GM12878 (cell line): ENCODE measurements around the gene PPOX. TPM values are rescaled to one million over a fixed set of nuclear protein-coding genes. Genes with fewer than 3 reads are reported as not detected.

Source experiments
- CBX5 ChIP-seq: sonication (generic); IDR thresholded peaks from 2 replicates; pipeline ENCODE4 v1.6.1; 2016; ENCODE audit warnings: low read depth, moderate library complexity, mild to moderate bottlenecking, inconsistent platforms
- ETV6 ChIP-seq, 2 experiments: fragments of 450-650 bp in 1 of 2; IDR thresholded peaks in 1 of 2; conservative IDR thresholded peaks in 1 of 2; 2 replicates each; pipeline ENCODE4 v1.6.1; 2014; ENCODE audit warnings: antibody characterized with exemption in 1 of 2, borderline replicate concordance in 1 of 2, low read depth in 1 of 2, mild to moderate bottlenecking in 1 of 2, moderate library complexity in 1 of 2
- EZH2 ChIP-seq: IDR thresholded peaks from 2 replicates; pipeline ENCODE4 v1.6.1; 2012; ENCODE audit warnings: low read depth, mild to moderate bottlenecking, control low read depth, inconsistent platforms, low read length, borderline replicate concordance; ENCODE audit not compliant: control insufficient read depth
- MXI1 ChIP-seq: fragments of 150-350 bp; IDR thresholded peaks from 2 replicates; pipeline ENCODE4 v1.6.1; 2011; ENCODE audit warnings: low read depth, mild to moderate bottlenecking, inconsistent platforms, low read length, improper control_type of control experiment
- NBN ChIP-seq: fragments of 450-650 bp; IDR thresholded peaks from 2 replicates; pipeline ENCODE4 v1.6.1; 2016
- NFXL1 ChIP-seq: fragments of 450-650 bp; IDR thresholded peaks from 2 replicates; pipeline ENCODE4 v1.6.1; 2017; ENCODE audit warnings: antibody characterized with exemption, mild to moderate bottlenecking, borderline replicate concordance
- SMAD1 ChIP-seq: fragments of 450-650 bp; IDR thresholded peaks from 2 replicates; pipeline ENCODE4 v1.6.1; 2018; ENCODE audit warnings: mild to moderate bottlenecking, low read depth; ENCODE audit not compliant: partially characterized antibody
- SMARCA5 ChIP-seq: fragments of 450-650 bp; IDR thresholded peaks from 2 replicates; pipeline ENCODE4 v1.6.1; 2017; ENCODE audit warnings: mild to moderate bottlenecking
- SPI1 ChIP-seq: IDR thresholded peaks from 2 replicates; pipeline ENCODE4 v1.6.1; 2011; ENCODE audit warnings: low read depth, mild to moderate bottlenecking, low read length, moderate library complexity, borderline replicate concordance; ENCODE audit not compliant: insufficient read depth
- TCF12 ChIP-seq: IDR thresholded peaks from 2 replicates; pipeline ENCODE4 v1.6.1; 2011; ENCODE audit warnings: low read depth, mild to moderate bottlenecking, low read length
- ZNF274 ChIP-seq: IDR thresholded peaks from one replicate; pipeline ENCODE4 v1.8.0; 2011; ENCODE audit not compliant: insufficient read length, insufficient read depth
- polyA plus RNA-seq, 11 experiments: library from polyadenylated mRNA; depleted of rRNA in 4 of 11; unstranded in 6 of 11; stranded (reverse) in 5 of 11; fragments of >200 nt; fragmentation: Nextera tagmentation in 4 of 11; fragmentation: Illumina TruSeq in 1 of 11; extraction: Ambion mirVana in 4 of 11; extraction: Trizol in 1 of 11; gene quantifications; 1 replicate in 1 of 11; 2 replicates in 10 of 11; pipeline versions ENCODE4 v1.2.1 to v1.2.3, GENCODE V29; 2011 to 2016; ENCODE audit warnings: inconsistent platforms in 2 of 11, missing spikeins in 2 of 11, low read depth in 1 of 11
- total RNA-seq, 4 experiments: library from RNA; depleted of rRNA in 3 of 4; stranded (reverse); fragments of >200 nt in 3 of 4; fragmentation: Illumina TruSeq in 1 of 4; extraction: Trizol in 1 of 4; gene quantifications; 2 replicates each; pipeline versions ENCODE4 v1.2.1 to v1.2.3, GENCODE V29; 2013 to 2021
- TF ChIP-seq, protein P1 (sequence below): fragments of 450-650 bp; formaldehyde crosslinking; IDR thresholded peaks from 2 replicates; pipeline ENCODE4 v1.5.0; 2022; ENCODE audit warnings: mild to moderate bottlenecking, missing genetic modification characterization
- TF ChIP-seq, protein P2 (sequence below): fragments of 450-650 bp; IDR thresholded peaks from 2 replicates; pipeline ENCODE4 v1.6.1; 2017; ENCODE audit warnings: low read depth, mild to moderate bottlenecking, moderate library complexity
- TF ChIP-seq, protein P3 (sequence below): fragments of 450-650 bp; IDR thresholded peaks from 2 replicates; pipeline ENCODE4 v1.6.1; 2018; ENCODE audit warnings: borderline replicate concordance, mild to moderate bottlenecking; ENCODE audit not compliant: partially characterized antibody
- TF ChIP-seq, protein P4 (sequence below): IDR thresholded peaks from 2 replicates; pipeline ENCODE4 v1.6.1; 2011; ENCODE audit warnings: mild to moderate bottlenecking, low read depth, low read length, moderate library complexity; ENCODE audit not compliant: insufficient replicate concordance
- TF ChIP-seq, protein P5 (sequence below): IDR thresholded peaks from 2 replicates; pipeline ENCODE4 v1.6.1; 2011; ENCODE audit warnings: low read depth, low read length, improper control_type of control experiment, borderline replicate concordance

The PPOX gene
- total and polyA plus RNA-seq, 10 of the 15 experiments (the other 5 are each of a cell fraction or from before 2014, with no cell fraction given): 8.9 to 31.5 (median 20.3) TPM

DNA sequence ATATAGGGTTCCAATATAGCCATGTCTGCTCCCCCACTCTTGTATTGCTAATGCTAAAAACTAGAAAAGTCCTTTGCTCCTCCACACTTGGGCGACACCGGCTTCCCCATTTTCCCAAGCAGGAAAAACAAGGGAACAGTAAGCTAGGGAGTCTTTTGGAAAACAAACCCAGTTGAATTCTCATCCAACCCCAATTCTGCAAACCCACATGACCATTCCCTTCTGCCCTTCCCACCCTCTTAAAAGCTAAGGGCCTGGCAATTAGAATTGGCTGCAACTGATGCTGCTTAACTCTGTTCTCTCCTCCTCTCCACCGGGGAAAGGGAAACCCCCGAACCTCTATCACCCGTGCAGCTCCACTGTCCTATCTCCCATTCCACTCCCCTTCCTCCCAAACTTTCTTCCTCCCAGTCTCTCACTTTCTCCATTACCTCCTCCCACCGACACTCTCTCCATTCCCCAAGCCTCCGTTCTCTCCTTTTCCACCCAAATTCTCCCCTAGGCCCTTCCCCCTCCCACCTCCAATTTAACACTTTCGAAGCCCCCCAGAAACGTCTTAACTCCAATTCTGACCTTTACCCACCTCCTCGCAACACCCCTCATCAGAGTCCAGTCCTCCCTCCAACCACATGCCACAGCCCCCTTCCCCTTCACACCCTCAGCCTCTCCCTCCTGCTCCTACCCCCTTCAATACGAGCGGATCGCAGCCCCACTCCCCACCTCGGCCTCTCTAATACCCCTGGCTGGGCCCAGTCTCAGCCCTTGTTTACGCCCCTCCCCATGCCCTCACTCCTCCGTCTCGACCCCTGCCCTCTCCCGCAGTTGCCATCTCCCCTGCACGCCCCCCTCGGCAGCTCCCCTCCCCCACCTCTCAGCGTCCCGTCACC, 34.5 kb upstream of the PPOX start (continued):
- TF ChIP-seq, protein P1, sequence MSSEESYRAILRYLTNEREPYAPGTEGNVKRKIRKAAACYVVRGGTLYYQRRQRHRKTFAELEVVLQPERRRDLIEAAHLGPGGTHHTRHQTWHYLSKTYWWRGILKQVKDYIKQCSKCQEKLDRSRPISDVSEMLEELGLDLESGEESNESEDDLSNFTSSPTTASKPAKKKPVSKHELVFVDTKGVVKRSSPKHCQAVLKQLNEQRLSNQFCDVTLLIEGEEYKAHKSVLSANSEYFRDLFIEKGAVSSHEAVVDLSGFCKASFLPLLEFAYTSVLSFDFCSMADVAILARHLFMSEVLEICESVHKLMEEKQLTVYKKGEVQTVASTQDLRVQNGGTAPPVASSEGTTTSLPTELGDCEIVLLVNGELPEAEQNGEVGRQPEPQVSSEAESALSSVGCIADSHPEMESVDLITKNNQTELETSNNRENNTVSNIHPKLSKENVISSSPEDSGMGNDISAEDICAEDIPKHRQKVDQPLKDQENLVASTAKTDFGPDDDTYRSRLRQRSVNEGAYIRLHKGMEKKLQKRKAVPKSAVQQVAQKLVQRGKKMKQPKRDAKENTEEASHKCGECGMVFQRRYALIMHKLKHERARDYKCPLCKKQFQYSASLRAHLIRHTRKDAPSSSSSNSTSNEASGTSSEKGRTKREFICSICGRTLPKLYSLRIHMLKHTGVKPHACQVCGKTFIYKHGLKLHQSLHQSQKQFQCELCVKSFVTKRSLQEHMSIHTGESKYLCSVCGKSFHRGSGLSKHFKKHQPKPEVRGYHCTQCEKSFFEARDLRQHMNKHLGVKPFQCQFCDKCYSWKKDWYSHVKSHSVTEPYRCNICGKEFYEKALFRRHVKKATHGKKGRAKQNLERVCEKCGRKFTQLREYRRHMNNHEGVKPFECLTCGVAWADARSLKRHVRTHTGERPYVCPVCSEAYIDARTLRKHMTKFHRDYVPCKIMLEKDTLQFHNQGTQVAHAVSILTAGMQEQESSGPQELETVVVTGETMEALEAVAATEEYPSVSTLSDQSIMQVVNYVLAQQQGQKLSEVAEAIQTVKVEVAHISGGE (CRISPR knock-in tag): no peak
- TF ChIP-seq NFXL1 (no peak), ETV6 (conservative IDR thresholded peaks at IDR 0.05 in 1 of 2, IDR thresholded peaks at IDR 0.05 in 1 of 2; ENCODE audit: borderline replicate concordance in 1 of 2, low read depth in 1 of 2) (no peak), SMAD1 (no peak), NBN (peak; percentile 89), TCF12 (no peak), CBX5 (no peak), SMARCA5 (no peak), EZH2 (no peak), SPI1 (no peak), ZNF274 (no peak), MXI1 (0 out of 2 replicates have a peak, but pooled peaks have one; percentile 25)
- TF ChIP-seq, protein P2, sequence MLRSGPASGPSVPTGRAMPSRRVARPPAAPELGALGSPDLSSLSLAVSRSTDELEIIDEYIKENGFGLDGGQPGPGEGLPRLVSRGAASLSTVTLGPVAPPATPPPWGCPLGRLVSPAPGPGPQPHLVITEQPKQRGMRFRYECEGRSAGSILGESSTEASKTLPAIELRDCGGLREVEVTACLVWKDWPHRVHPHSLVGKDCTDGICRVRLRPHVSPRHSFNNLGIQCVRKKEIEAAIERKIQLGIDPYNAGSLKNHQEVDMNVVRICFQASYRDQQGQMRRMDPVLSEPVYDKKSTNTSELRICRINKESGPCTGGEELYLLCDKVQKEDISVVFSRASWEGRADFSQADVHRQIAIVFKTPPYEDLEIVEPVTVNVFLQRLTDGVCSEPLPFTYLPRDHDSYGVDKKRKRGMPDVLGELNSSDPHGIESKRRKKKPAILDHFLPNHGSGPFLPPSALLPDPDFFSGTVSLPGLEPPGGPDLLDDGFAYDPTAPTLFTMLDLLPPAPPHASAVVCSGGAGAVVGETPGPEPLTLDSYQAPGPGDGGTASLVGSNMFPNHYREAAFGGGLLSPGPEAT: peak; percentile 42; the same call in 1 of the 2 replicates
- TF ChIP-seq, protein P3, sequence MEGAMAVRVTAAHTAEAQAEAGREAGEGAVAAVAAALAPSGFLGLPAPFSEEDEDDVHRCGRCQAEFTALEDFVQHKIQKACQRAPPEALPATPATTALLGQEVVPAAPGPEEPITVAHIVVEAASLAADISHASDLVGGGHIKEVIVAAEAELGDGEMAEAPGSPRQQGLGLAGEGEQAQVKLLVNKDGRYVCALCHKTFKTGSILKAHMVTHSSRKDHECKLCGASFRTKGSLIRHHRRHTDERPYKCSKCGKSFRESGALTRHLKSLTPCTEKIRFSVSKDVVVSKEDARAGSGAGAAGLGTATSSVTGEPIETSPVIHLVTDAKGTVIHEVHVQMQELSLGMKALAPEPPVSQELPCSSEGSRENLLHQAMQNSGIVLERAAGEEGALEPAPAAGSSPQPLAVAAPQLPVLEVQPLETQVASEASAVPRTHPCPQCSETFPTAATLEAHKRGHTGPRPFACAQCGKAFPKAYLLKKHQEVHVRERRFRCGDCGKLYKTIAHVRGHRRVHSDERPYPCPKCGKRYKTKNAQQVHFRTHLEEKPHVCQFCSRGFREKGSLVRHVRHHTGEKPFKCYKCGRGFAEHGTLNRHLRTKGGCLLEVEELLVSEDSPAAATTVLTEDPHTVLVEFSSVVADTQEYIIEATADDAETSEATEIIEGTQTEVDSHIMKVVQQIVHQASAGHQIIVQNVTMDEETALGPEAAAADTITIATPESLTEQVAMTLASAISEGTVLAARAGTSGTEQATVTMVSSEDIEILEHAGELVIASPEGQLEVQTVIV: no peak
- TF ChIP-seq, protein P4, sequence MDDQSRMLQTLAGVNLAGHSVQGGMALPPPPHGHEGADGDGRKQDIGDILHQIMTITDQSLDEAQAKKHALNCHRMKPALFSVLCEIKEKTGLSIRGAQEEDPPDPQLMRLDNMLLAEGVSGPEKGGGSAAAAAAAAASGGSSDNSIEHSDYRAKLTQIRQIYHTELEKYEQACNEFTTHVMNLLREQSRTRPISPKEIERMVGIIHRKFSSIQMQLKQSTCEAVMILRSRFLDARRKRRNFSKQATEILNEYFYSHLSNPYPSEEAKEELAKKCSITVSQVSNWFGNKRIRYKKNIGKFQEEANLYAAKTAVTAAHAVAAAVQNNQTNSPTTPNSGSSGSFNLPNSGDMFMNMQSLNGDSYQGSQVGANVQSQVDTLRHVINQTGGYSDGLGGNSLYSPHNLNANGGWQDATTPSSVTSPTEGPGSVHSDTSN: no peak
- TF ChIP-seq, protein P5, sequence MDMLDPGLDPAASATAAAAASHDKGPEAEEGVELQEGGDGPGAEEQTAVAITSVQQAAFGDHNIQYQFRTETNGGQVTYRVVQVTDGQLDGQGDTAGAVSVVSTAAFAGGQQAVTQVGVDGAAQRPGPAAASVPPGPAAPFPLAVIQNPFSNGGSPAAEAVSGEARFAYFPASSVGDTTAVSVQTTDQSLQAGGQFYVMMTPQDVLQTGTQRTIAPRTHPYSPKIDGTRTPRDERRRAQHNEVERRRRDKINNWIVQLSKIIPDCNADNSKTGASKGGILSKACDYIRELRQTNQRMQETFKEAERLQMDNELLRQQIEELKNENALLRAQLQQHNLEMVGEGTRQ: no peak
